ENCODE results near the gene SEMG1. TPM values are rescaled to one million over a fixed set of nuclear protein-coding genes. Genes with fewer than 3 reads are reported as not detected.

SEMG1 gene
- total RNA-seq, 1 experiment from 2014 or later, result 2.1 TPM

GRCh38 chr20:45230631-45231030 lies 23.8 kb downstream of the SEMG1 start:
- H3K27me3 Mint-ChIP-seq (ENCODE audit: low read depth), result peaks cover 44% of the 10 kb centered on the region
- H3K4me1 Mint-ChIP-seq, result no peaks in the 10 kb centered on the region

More at GRCh38 chr20:45230631-45231030, 23.8 kb downstream of the SEMG1 start:
- H3K27ac Mint-ChIP-seq, result no peak overlapping the region
- H3K4me3 Mint-ChIP-seq, result no peak overlapping the region
- CTCF ChIA-PET, result interaction anchor here (0.7 to 2.6 kb wide), 4 partner anchors 60 to 186 kb away, joined by 4 to 91 read pairs (median 24); no protein-coding TSS in a partner anchor
- H3K9me3 Mint-ChIP-seq, result no peaks in the 10 kb centered on the region; the same call in 1 of the 2 replicates
- POLR2A ChIA-PET, result no interaction called here
- DNase-seq (ENCODE audit: low spot score) (no peak), ATAC-seq (no peak)
- no peaks in the 10 kb centered on the region for H3K36me3 Mint-ChIP-seq
- no peak for TF ChIP-seq PREB (CRISPR knock-in tag; IDR thresholded peaks at IDR 0.05; ENCODE audit: borderline replicate concordance)
- TF ChIP-seq TCF7 (CRISPR knock-in tag; IDR thresholded peaks at IDR 0.05; ENCODE audit: low read depth), result no peak
- TF ChIP-seq ZNF317 (CRISPR knock-in tag; IDR thresholded peaks at IDR 0.05; ENCODE audit: borderline replicate concordance, low read depth), result no peak
- TF ChIP-seq, protein P1, sequence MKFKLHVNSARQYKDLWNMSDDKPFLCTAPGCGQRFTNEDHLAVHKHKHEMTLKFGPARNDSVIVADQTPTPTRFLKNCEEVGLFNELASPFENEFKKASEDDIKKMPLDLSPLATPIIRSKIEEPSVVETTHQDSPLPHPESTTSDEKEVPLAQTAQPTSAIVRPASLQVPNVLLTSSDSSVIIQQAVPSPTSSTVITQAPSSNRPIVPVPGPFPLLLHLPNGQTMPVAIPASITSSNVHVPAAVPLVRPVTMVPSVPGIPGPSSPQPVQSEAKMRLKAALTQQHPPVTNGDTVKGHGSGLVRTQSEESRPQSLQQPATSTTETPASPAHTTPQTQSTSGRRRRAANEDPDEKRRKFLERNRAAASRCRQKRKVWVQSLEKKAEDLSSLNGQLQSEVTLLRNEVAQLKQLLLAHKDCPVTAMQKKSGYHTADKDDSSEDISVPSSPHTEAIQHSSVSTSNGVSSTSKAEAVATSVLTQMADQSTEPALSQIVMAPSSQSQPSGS (CRISPR knock-in tag; IDR thresholded peaks at IDR 0.05; ENCODE audit: borderline replicate concordance, low read depth), result no peak
- no peak for TF ChIP-seq NFE2L1 (CRISPR knock-in tag; IDR thresholded peaks at IDR 0.05)
- no peak for TF ChIP-seq AR (CRISPR knock-in tag; IDR thresholded peaks at IDR 0.05)
- TF ChIP-seq ZNF396 (CRISPR knock-in tag; IDR thresholded peaks at IDR 0.05; ENCODE audit: borderline replicate concordance), result no peak
- TF ChIP-seq, protein P2, sequence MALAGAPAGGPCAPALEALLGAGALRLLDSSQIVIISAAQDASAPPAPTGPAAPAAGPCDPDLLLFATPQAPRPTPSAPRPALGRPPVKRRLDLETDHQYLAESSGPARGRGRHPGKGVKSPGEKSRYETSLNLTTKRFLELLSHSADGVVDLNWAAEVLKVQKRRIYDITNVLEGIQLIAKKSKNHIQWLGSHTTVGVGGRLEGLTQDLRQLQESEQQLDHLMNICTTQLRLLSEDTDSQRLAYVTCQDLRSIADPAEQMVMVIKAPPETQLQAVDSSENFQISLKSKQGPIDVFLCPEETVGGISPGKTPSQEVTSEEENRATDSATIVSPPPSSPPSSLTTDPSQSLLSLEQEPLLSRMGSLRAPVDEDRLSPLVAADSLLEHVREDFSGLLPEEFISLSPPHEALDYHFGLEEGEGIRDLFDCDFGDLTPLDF (CRISPR knock-in tag; IDR thresholded peaks at IDR 0.05), result no peak
- no peak for TF ChIP-seq ZBTB43 (CRISPR knock-in tag; IDR thresholded peaks at IDR 0.05)
- TF ChIP-seq ZNF219 (CRISPR knock-in tag; IDR thresholded peaks at IDR 0.05; ENCODE audit: borderline replicate concordance), result no peak
- TF ChIP-seq, protein P3, sequence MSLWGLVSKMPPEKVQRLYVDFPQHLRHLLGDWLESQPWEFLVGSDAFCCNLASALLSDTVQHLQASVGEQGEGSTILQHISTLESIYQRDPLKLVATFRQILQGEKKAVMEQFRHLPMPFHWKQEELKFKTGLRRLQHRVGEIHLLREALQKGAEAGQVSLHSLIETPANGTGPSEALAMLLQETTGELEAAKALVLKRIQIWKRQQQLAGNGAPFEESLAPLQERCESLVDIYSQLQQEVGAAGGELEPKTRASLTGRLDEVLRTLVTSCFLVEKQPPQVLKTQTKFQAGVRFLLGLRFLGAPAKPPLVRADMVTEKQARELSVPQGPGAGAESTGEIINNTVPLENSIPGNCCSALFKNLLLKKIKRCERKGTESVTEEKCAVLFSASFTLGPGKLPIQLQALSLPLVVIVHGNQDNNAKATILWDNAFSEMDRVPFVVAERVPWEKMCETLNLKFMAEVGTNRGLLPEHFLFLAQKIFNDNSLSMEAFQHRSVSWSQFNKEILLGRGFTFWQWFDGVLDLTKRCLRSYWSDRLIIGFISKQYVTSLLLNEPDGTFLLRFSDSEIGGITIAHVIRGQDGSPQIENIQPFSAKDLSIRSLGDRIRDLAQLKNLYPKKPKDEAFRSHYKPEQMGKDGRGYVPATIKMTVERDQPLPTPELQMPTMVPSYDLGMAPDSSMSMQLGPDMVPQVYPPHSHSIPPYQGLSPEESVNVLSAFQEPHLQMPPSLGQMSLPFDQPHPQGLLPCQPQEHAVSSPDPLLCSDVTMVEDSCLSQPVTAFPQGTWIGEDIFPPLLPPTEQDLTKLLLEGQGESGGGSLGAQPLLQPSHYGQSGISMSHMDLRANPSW (CRISPR knock-in tag; conservative IDR thresholded peaks at IDR 0.05; ENCODE audit: low read depth), result no peak
- TF ChIP-seq, protein P4, sequence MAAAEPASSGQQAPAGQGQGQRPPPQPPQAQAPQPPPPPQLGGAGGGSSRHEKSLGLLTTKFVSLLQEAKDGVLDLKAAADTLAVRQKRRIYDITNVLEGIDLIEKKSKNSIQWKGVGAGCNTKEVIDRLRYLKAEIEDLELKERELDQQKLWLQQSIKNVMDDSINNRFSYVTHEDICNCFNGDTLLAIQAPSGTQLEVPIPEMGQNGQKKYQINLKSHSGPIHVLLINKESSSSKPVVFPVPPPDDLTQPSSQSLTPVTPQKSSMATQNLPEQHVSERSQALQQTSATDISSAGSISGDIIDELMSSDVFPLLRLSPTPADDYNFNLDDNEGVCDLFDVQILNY (CRISPR knock-in tag; IDR thresholded peaks at IDR 0.05), result no peak
- no peak for TF ChIP-seq ARID4B (CRISPR knock-in tag; IDR thresholded peaks at IDR 0.05; ENCODE audit: borderline replicate concordance)
- no peak for TF ChIP-seq SMAD3 (CRISPR knock-in tag; IDR thresholded peaks at IDR 0.05; ENCODE audit: borderline replicate concordance)
